GM13976 (cell line): ENCODE measurements around the gene FBLN2.

Source experiments
- DNase-seq: peaks from one replicate; pipeline ENCODE4 v3.0.0; 2012; ENCODE audit warnings: low spot score
- CTCF ChIP-seq: IDR thresholded peaks from 2 replicates; pipeline ENCODE4 v1.5.1; 2012; ENCODE audit warnings: borderline replicate concordance, mild to moderate bottlenecking; ENCODE audit not compliant: insufficient read depth; ENCODE audit errors: extremely low read depth, missing control alignments, control extremely low read depth
- in situ Hi-C: fragments of 300-500 bp; cut with MboI; formaldehyde crosslinking; loops from one replicate; pipeline ENCODE4 v1.12.0; 2022; ENCODE audit warnings: low sequenced_read_pairs, mixed read lengths, inconsistent platforms; ENCODE audit not compliant: unreplicated experiment

Gene FBLN2

GRCh38 chr3:13616359-13616758 lies 67.4 kb downstream of the FBLN2 start:
- in situ Hi-C loops: no loop called here
- DNase-seq: no peak
- no peak for TF ChIP-seq CTCF

GRCh38 chr3:13617097-13617738 lies 68.3 kb downstream of the FBLN2 start:
- TF ChIP-seq CTCF: no peak
- DNase-seq: no peak
- in situ Hi-C loops: no loop called here

- TF ChIP-seq CTCF: no peak
- in situ Hi-C loops: no loop called here
- DNase-seq: no peak
These were observed 69.1 kb downstream of the FBLN2 start for GRCh38 chr3:13617981-13618380.

GRCh38 chr3:13618836-13619235 lies 69.9 kb downstream of the FBLN2 start:
- no peak for TF ChIP-seq CTCF
- in situ Hi-C loops: no loop called here
- no peak for DNase-seq

- DNase-seq: no peak
- in situ Hi-C loops: no loop called here
- no peak for TF ChIP-seq CTCF
These were observed 70.8 kb downstream of the FBLN2 start for GRCh38 chr3:13619661-13620230.

- DNase-seq: no peak
- in situ Hi-C loops: no loop called here
- no peak for TF ChIP-seq CTCF
These were observed 71.4 kb downstream of the FBLN2 start for GRCh38 chr3:13620281-13620680.
